Activated CD8-positive, alpha-beta memory T cell treated with anti-CD3 and anti-CD28 coated beads, Interleukin-2, amount 10 ng/mL, durations not matched to agents 7 days and 5 days (primary cell): ENCODE measurements around the gene MYPOP. TPM values are rescaled to one million over a fixed set of nuclear protein-coding genes. Genes with fewer than 3 reads are reported as not detected.
A peak's percentile ranks its signal among the peaks of the same experiment; 100 is the strongest.

Experiments used
- ATAC-seq: fragments of 150-1000 bp; cut with Tn5 transposase; one replicate; pipeline ENCODE4 v1.10.0; 2021; ENCODE audit warnings: moderate library complexity
- CTCF ChIA-PET: fragments of 350-600 bp; sonication (Branson Sonifier 250); formaldehyde crosslinking; loops from one replicate; lab custom pipeline; 2021; ENCODE audit warnings: antibody characterized with exemption; lab: Charles Lee
- DNase-seq: peaks from one replicate; pipeline ENCODE4 v3.0.0-alpha.2; 2020
- H3K27ac Mint-ChIP-seq: one replicate; pipeline ENCODE4 v1.8.0; 2021; ENCODE audit warnings: mild to moderate bottlenecking, mixed read lengths
- H3K27me3 Mint-ChIP-seq: one replicate; pipeline ENCODE4 v1.8.0; 2021; ENCODE audit warnings: mixed read lengths
- H3K36me3 Mint-ChIP-seq: one replicate; pipeline ENCODE4 v1.8.0; 2021; ENCODE audit warnings: mild to moderate bottlenecking, mixed read lengths
- H3K4me1 Mint-ChIP-seq: one replicate; pipeline ENCODE4 v1.8.0; 2021; ENCODE audit warnings: mixed read lengths
- H3K4me3 Mint-ChIP-seq: one replicate; pipeline ENCODE4 v1.8.0; 2021; ENCODE audit warnings: mild to moderate bottlenecking, moderate library complexity, mixed read lengths
- H3K9me3 Mint-ChIP-seq: one replicate; pipeline ENCODE4 v1.8.0; 2022; ENCODE audit warnings: low read depth, mixed read lengths
- total RNA-seq, 2 experiments: library from RNA; stranded (reverse); gene quantifications; one replicate each; pipeline ENCODE4 v1.2.3, GENCODE V29; 2021

The MYPOP gene
- total RNA-seq, 2 experiments from 2014 or later = 13.0 to 13.8 TPM

DNA sequence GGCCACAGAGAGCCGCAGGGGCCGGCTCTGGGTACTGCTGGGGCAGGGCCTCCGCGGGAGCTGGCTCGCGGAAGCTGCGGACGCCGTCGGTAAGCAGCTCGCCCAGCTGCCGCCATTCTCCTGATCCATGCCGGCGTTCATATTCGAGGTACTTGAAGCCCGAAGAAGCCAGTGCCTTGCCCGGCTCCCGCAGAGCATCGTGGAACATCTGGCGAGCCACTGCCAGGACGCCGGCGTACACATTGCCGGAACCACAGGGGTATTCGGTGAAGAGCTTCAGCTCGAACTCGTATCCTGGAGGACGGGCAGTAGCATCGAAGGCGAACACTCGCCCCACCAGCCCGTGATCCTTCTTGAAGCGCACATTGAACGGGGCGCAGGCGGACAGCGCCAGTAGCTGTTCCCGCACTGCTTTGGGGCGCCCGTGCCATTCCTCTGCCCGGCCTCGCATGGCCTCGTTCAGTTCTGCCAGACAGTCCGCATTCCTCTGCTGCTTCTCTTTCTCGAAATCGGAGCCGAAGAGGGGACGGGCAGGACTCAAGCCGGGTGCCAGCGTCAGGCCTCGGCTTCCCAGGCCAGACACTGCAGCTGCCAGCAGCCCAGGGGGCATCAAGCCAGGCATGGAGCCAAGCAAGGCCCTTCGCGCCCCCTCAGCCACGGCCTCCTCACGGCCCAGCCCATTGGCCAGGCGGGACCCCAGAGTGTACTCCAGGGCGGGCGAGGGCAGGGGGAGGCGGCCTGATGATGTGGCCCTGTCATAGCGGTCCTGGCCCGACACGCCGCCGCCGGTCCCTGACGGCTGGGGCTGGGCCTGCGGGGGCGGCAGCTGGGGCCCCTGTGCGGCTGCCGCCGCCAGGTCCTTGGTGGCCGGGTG lies 17.5 kb downstream of the MYPOP start:
- Mint-ChIP-seq H3K27ac (no peak overlapping the region), H3K27me3 (peaks cover 2% of the 10 kb centered on the region), H3K36me3 (no peaks in the 10 kb centered on the region), H3K9me3 (no peaks in the 10 kb centered on the region), H3K4me1 (peaks cover 26% of the 10 kb centered on the region), H3K4me3 (peak overlapping the region; percentile 62)
- ATAC-seq = no peak
- CTCF ChIA-PET = interaction anchor here (0.6 to 9.6 kb wide), 15 partner anchors 17 to 507 kb away, joined by 3 to 117 read pairs (median 3); partner anchors contain the start of genes CCDC61, FOXA3, MYPOP and SIX5
- DNase-seq = peak; percentile 48

DNA sequence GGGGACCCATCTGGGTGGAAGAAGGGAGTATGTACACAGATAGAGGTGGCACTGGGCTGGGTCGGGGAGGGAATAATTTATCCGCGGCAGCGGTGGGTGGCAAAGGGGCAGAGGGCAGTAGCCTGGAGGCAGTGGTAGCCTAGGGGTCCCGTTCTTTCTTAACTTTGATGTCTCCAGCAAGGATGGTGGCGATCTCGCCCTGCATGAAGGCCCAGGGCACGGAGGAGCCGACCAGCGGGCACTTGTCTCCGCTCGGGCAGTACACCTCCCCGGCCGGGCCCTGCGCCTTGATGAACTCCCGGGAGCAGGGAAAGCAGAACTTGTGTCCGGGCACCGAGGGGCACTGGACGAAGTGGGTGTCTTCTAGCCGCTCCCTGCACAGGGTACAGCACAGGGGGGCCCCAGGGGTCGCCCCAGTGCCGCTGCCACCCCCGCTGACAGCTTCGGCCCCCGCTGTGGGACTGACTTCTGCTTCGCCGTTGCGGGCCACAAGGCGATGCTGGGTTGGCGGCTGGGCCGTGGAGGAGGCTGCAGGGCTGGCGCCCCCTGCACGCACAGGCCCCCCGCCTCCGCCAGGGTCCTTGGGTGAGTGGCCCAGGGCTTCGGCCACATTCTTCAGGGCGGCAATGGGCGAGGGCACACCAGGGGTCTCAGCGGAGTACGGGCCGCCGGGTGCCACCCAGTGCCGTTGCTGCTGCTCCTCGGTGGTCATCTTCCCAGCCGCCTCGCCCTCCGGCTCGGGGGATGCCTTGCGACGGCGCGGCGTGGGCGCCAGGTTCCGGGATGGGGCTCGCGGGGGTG lies 18.3 kb downstream of the MYPOP start:
- no peak for ATAC-seq
- DNase-seq = no peak
- peaks cover 2% of the 10 kb centered on the region for H3K27me3 Mint-ChIP-seq
- H3K36me3 Mint-ChIP-seq = no peaks in the 10 kb centered on the region
- peak overlapping the region; percentile 66 for H3K4me3 Mint-ChIP-seq
- H3K27ac Mint-ChIP-seq = no peak overlapping the region
- CTCF ChIA-PET = interaction anchor here (1.3 to 9.6 kb wide), 7 partner anchors 18 to 114 kb away, joined by 3 to 117 read pairs (median 29); partner anchors contain the start of genes FOXA3, MYPOP, SIX5 and SYMPK
- peaks cover 26% of the 10 kb centered on the region for H3K4me1 Mint-ChIP-seq
- H3K9me3 Mint-ChIP-seq = no peaks in the 10 kb centered on the region

- CTCF ChIA-PET = interaction anchor here (0.8 to 9.6 kb wide), 7 partner anchors 9 to 115 kb away, joined by 3 to 117 read pairs (median 28); partner anchors contain the start of genes FOXA3, MYPOP, SIX5 and SYMPK
- no peaks in the 10 kb centered on the region for H3K36me3 Mint-ChIP-seq
Observed at GRCh38 chr19:45883586-45883880, 18.9 kb downstream of the MYPOP start.

DNA sequence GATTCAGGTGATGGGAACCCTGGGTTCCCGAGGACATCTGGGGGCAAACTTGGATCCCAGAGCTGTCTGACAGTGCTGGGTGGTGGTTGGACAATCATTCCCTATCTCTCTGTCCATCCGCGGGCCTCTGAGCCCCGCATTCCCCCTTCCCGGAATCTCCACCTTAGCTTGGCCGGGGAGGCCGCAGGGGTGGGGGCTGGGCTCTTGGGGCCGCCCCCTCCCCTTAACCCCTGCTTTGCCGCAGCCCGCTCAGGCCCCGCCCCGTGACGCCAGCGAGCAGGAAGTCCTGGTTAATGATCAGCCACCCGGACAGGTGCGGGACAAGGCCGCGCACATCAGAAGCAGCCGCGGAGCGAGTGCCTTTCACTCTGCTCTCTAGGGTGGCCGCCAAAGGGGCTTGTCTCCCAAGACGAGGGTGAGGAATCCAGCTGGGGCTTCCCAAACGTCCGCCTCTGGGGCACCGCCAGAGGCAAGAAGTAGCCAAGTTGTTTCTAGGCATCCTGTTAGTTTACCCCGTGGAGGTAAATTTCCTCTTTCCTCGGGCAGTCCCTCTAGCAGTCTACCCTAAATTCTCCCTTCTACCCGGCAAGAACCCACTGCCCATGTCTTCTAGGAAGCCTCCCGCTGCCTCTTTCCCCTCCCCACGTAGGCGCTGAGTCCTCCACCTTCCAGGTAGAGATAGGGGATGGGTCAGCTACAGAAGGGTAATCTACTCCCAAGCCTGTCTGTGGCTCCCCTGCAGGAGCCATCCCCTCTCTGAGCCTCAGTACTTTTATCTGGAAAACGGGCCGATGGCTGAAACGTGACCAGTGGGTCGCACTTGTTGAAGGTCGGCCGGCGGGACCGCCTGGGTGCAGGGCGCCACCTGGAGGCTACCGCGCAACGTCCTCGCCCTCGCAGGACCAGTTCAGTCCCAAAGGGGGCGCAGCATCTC lies 19.5 kb downstream of the MYPOP start:
- H3K27me3 Mint-ChIP-seq = peaks cover 5% of the 10 kb centered on the region
- peak; percentile 90 for DNase-seq
- peak overlapping the region; percentile 56 for H3K27ac Mint-ChIP-seq
- H3K4me1 Mint-ChIP-seq = peaks cover 30% of the 10 kb centered on the region
- no peaks in the 10 kb centered on the region for H3K36me3 Mint-ChIP-seq
- ATAC-seq = peak; percentile 21
- no peaks in the 10 kb centered on the region for H3K9me3 Mint-ChIP-seq
- CTCF ChIA-PET = interaction anchor here (0.6 to 9.6 kb wide), 20 partner anchors 9 to 134 kb away, joined by 3 to 117 read pairs (median 4); partner anchors contain the start of genes CCDC61, FOXA3, MYPOP and SIX5
- H3K4me3 Mint-ChIP-seq = peak overlapping the region; percentile 66

More at GRCh38 chr19:45883586-45883880, 18.9 kb downstream of the MYPOP start:
- no peaks in the 10 kb centered on the region for H3K9me3 Mint-ChIP-seq
- no peak for DNase-seq
- peak overlapping the region; percentile 56 for H3K27ac Mint-ChIP-seq
- H3K27me3 Mint-ChIP-seq = peaks cover 3% of the 10 kb centered on the region
- no peak for ATAC-seq
- peaks cover 27% of the 10 kb centered on the region for H3K4me1 Mint-ChIP-seq
- peak overlapping the region; percentile 66 for H3K4me3 Mint-ChIP-seq

DNA sequence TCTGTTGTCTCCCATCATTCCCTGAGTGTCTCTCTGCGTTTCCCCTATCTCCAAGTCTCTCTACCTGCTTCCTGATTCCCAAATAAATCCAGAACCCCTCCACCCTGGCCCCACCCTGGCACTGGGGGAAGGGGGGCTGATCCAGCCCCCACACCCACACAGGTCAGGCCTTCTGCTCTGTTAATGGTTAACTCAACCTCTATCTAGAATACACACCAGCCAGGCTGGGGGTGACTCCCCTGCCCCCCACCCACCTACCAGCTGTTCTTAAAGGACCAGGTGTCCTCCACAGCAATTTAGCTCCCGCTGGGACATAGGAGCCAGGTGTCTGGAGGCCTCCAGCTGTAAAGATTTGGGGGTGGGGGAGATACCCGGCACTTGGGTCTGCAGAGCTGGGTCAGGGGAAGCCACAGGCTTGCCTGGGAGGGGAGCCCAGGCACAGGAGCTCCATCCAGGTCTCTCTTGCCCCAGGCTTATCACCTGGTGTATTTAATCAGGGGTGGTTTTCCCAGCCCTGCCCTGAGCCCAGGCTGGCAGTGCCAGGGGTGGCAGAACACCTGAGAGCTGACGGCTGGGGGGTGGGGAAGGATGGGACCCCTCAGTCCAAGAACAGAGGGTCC lies 20.4 kb downstream of the MYPOP start:
- CTCF ChIA-PET = interaction anchor here (0.6 to 9.6 kb wide), 18 partner anchors 10 to 135 kb away, joined by 3 to 117 read pairs (median 4); partner anchors contain the start of genes CCDC61, FOXA3, MYPOP and SIX5
- Mint-ChIP-seq H3K4me3 (no peak overlapping the region), H3K9me3 (no peaks in the 10 kb centered on the region), H3K36me3 (no peaks in the 10 kb centered on the region), H3K27ac (no peak overlapping the region), H3K4me1 (peaks cover 32% of the 10 kb centered on the region), H3K27me3 (peaks cover 8% of the 10 kb centered on the region)
- no peak for DNase-seq
- ATAC-seq = no peak

- CTCF ChIA-PET = interaction anchor here (0.9 to 9.6 kb wide), 10 partner anchors 11 to 136 kb away, joined by 3 to 117 read pairs (median 8); partner anchors contain the start of genes FOXA3, MYPOP, SIX5 and SYMPK
- ATAC-seq (no peak), DNase-seq (no peak)
- Mint-ChIP-seq H3K27ac (no peak overlapping the region), H3K4me3 (no peak overlapping the region), H3K36me3 (no peaks in the 10 kb centered on the region), H3K9me3 (no peaks in the 10 kb centered on the region), H3K4me1 (peaks cover 35% of the 10 kb centered on the region), H3K27me3 (peaks cover 9% of the 10 kb centered on the region)
Observed at GRCh38 chr19:45881082-45881908, 21.1 kb downstream of the MYPOP start.

GRCh38 chr19:45879971-45880370 lies 22.4 kb downstream of the MYPOP start:
- Mint-ChIP-seq H3K27ac (no peak overlapping the region), H3K4me3 (no peak overlapping the region), H3K27me3 (peaks cover 17% of the 10 kb centered on the region), H3K4me1 (peaks cover 37% of the 10 kb centered on the region), H3K9me3 (no peaks in the 10 kb centered on the region), H3K36me3 (no peaks in the 10 kb centered on the region)
- CTCF ChIA-PET = interaction anchor here (0.7 to 9.6 kb wide), 3 partner anchors 14 to 63 kb away, joined by 3 to 117 read pairs (median 6); partner anchors contain the start of genes FOXA3 and SYMPK
- ATAC-seq = no peak
- DNase-seq = no peak

GRCh38 chr19:45879055-45879454 lies 23.4 kb downstream of the MYPOP start:
- Mint-ChIP-seq H3K27ac (no peak overlapping the region), H3K4me1 (peaks cover 35% of the 10 kb centered on the region), H3K27me3 (peaks cover 17% of the 10 kb centered on the region), H3K9me3 (no peaks in the 10 kb centered on the region), H3K36me3 (no peaks in the 10 kb centered on the region), H3K4me3 (no peak overlapping the region)
- ATAC-seq (no peak), DNase-seq (no peak)
- CTCF ChIA-PET = interaction anchor here (1.5 to 9.6 kb wide), 2 partner anchors 13 to 62 kb away, joined by 6 to 117 read pairs; partner anchors contain the start of genes FOXA3 and SYMPK

GRCh38 chr19:45878043-45878794 lies 24.2 kb downstream of the MYPOP start:
- Mint-ChIP-seq H3K9me3 (no peaks in the 10 kb centered on the region), H3K36me3 (no peaks in the 10 kb centered on the region), H3K4me1 (peaks cover 31% of the 10 kb centered on the region), H3K4me3 (no peak overlapping the region), H3K27me3 (peaks cover 17% of the 10 kb centered on the region), H3K27ac (no peak overlapping the region)
- CTCF ChIA-PET = no interaction called here
- DNase-seq (no peak), ATAC-seq (no peak)

GRCh38 chr19:45876411-45877197 lies 25.8 kb downstream of the MYPOP start:
- DNase-seq = no peak
- Mint-ChIP-seq H3K4me3 (no peak overlapping the region), H3K36me3 (no peaks in the 10 kb centered on the region), H3K4me1 (peaks cover 23% of the 10 kb centered on the region), H3K27me3 (peaks cover 17% of the 10 kb centered on the region), H3K9me3 (no peaks in the 10 kb centered on the region), H3K27ac (no peak overlapping the region)
- CTCF ChIA-PET = interaction anchor here (1.5 kb wide), 1 partner anchor 60 kb away, joined by 4 read pairs; no protein-coding TSS in a partner anchor
- ATAC-seq = peak; percentile 31
